Mucosa of stomach (tissue), 1 donor: ENCODE results near the gene OR6N2.

ENCODE experiments used
- H3K27me3 ChIP-seq: one replicate; pipeline ENCODE4 v1.7.0; 2013; ENCODE audit warnings: mild to moderate bottlenecking, low read length; ENCODE audit not compliant: control insufficient read depth, insufficient read depth
- H3K36me3 ChIP-seq: one replicate; pipeline ENCODE4 v1.7.0; 2013; ENCODE audit warnings: low read length; ENCODE audit not compliant: control insufficient read depth, insufficient read depth
- H3K4me1 ChIP-seq: one replicate; pipeline ENCODE4 v1.7.0; 2013; ENCODE audit warnings: mild to moderate bottlenecking, low read length; ENCODE audit not compliant: control insufficient read depth, insufficient read depth
- H3K4me3 ChIP-seq: one replicate; pipeline ENCODE4 v1.7.0; 2013; ENCODE audit warnings: low read length
- H3K9ac ChIP-seq: one replicate; pipeline ENCODE4 v1.7.0; 2013; ENCODE audit warnings: mild to moderate bottlenecking, low read length, moderate library complexity
- H3K9me3 ChIP-seq: one replicate; pipeline ENCODE4 v1.7.0; 2013; ENCODE audit warnings: mild to moderate bottlenecking, low read length, moderate library complexity; ENCODE audit not compliant: control insufficient read depth
- donor health status: Pancreatic carcinoma.

The OR6N2 gene

GRCh38 chr1:158732524-158732923 lies 48.5 kb downstream of the OR6N2 start:
- H3K4me1 ChIP-seq, result no peaks in the 10 kb centered on the region
- no peaks in the 10 kb centered on the region for H3K27me3 ChIP-seq
- no peaks in the 10 kb centered on the region for H3K9me3 ChIP-seq
- no peaks in the 10 kb centered on the region for H3K36me3 ChIP-seq
- no peak overlapping the region for H3K4me3 ChIP-seq
- no peak overlapping the region for H3K9ac ChIP-seq

GRCh38 chr1:158731707-158732106 lies 49.3 kb downstream of the OR6N2 start:
- Histone ChIP-seq H3K4me1 (no peaks in the 10 kb centered on the region), H3K4me3 (no peak overlapping the region), H3K9me3 (no peaks in the 10 kb centered on the region), H3K27me3 (no peaks in the 10 kb centered on the region), H3K9ac (no peak overlapping the region), H3K36me3 (no peaks in the 10 kb centered on the region)

GRCh38 chr1:158730453-158730852 lies 50.6 kb downstream of the OR6N2 start:
- Histone ChIP-seq H3K4me3 (no peak overlapping the region), H3K9ac (no peak overlapping the region), H3K36me3 (no peaks in the 10 kb centered on the region)

GRCh38 chr1:158728510-158729225 lies 52.3 kb downstream of the OR6N2 start:
- Histone ChIP-seq H3K27me3 (no peaks in the 10 kb centered on the region), H3K4me3 (no peak overlapping the region), H3K9ac (no peak overlapping the region), H3K4me1 (no peaks in the 10 kb centered on the region), H3K36me3 (no peaks in the 10 kb centered on the region), H3K9me3 (no peaks in the 10 kb centered on the region)

More at GRCh38 chr1:158730453-158730852, 50.6 kb downstream of the OR6N2 start:
- H3K27me3 ChIP-seq, result no peaks in the 10 kb centered on the region
- no peaks in the 10 kb centered on the region for H3K9me3 ChIP-seq
- H3K4me1 ChIP-seq, result no peaks in the 10 kb centered on the region

GRCh38 chr1:158724442-158724841 lies 56.6 kb downstream of the OR6N2 start:
- no peak overlapping the region for H3K4me3 ChIP-seq
- H3K4me1 ChIP-seq, result no peaks in the 10 kb centered on the region
- no peak overlapping the region for H3K9ac ChIP-seq
- no peaks in the 10 kb centered on the region for H3K36me3 ChIP-seq
- H3K9me3 ChIP-seq, result no peaks in the 10 kb centered on the region
- H3K27me3 ChIP-seq, result no peaks in the 10 kb centered on the region
